ENCODE measurements around the gene SLC25A22.
A peak's percentile ranks its signal among the peaks of the same experiment; 100 is the strongest.

The SLC25A22 gene

DNA sequence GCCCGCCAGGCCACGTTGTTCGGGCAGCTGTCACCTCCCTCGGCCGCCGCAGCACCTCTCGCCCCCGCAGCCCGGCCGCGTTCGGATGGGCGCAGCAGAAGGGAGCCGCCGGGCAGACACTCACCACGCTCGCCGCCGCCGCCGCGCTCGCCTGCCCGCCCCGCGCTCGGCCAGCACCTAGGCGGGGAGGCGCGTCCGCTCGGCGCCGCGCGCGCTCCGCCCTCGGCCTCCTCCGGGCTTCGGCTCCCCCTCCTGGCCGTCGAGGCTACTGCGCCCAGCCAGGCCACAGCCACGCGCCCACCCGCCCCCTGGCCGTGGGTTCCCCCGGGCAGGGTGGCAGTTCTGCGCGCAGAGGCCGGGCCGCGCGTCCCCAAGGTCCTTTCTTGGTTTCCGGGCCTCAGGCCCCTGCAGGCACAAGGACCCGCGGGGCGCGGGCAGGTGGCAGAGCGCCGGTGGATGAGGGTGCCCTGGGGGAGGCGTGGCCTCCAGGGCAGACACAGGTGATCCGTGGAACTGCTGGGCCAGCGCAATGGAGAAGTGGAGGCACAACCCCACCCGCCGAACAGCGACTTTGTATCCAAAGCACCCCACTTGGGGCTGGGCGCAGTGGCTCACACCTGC lies at the start of gene SLC25A22:
Gene SLC25A22 (minus strand): TSS at position 189 of the 621 bp plus-strand sequence. CDS start 3,275 bp downstream, outside the sequence.
- Mint-ChIP-seq H3K27ac (peak within 1 kb of the TSS; percentile 89), H3K27me3 (no peaks in the 10 kb centered on the region), H3K4me3 (peak within 1 kb of the TSS; percentile 98), H3K36me3 (peaks cover 4% of the 10 kb centered on the region), H3K4me1 (peaks cover 7% of the 10 kb centered on the region), H3K9me3 (no peaks in the 10 kb centered on the region)
- peak; percentile 66 for ATAC-seq (ENCODE audit: low read depth)
- DNase-seq (ENCODE audit: low spot score in 2 of 2), result peak; percentile 92 to 97

DNA sequence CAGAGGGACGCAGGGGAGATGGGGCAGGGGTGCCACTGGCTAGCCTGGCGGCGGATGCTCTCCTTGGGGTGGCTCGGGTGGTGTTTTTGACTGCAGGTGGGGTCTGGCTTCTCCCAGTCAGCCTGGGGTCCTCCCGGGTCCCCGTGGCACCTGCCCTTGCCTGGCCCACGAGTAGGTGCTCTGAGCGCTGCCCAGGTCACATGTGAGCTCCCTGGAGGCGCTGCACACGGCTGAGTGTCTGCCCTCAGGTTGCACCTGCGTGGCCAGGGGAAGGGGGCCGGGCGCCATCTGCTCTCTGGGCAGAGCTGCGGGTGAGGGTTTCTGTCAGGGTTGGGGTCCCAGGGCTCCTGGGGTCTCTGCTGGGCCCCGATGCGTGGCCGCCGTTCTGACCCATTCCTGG lies 49.8 kb upstream of the SLC25A22 start:
- Mint-ChIP-seq H3K36me3 (no peaks in the 10 kb centered on the region), H3K4me3 (no peak overlapping the region), H3K27me3 (peaks cover 15% of the 10 kb centered on the region), H3K27ac (no peak overlapping the region), H3K4me1 (peaks cover 11% of the 10 kb centered on the region), H3K9me3 (no peaks in the 10 kb centered on the region)
- no peak for DNase-seq (ENCODE audit: low spot score in 2 of 2)
- no peak for ATAC-seq (ENCODE audit: low read depth)

DNA sequence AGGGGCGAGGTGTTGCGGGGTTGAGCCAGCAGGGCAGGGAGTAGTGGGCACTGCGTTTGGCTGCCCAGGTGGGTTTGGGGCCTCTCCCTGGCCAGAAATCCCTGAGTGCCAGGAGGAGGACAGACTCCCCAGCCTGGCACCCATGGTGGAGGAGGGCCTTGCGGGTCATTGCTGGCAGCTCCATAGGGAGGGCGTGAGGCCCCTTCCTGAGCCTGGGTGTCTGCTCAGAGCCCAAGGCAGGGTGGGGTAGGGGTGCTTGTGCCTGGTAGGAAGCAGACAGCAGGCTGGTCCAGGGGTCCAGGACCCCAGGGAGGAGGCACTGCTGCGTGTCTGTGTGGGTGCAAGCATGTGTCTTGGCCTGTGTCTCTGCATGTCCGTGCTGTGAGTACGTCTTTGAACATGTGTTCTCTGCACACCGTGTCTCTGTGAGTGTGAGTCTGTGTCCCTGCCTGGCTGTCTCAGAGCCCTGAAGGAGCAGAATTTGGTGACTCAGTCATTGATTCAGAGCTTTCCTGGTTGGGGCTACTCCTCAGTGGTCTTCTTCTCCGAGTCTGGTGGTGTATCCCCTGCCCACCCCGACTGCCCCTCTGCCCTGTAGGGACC lies 48.5 kb upstream of the SLC25A22 start:
- H3K9me3 Mint-ChIP-seq, result no peaks in the 10 kb centered on the region
- no peaks in the 10 kb centered on the region for H3K36me3 Mint-ChIP-seq
- ATAC-seq (ENCODE audit: low read depth), result no peak
- H3K4me3 Mint-ChIP-seq, result no peak overlapping the region
- H3K27ac Mint-ChIP-seq, result no peak overlapping the region
- peaks cover 11% of the 10 kb centered on the region for H3K4me1 Mint-ChIP-seq
- H3K27me3 Mint-ChIP-seq, result peaks cover 11% of the 10 kb centered on the region
- no peak for DNase-seq (ENCODE audit: low spot score in 2 of 2)

- Mint-ChIP-seq H3K27ac (no peak overlapping the region), H3K4me3 (no peak overlapping the region), H3K27me3 (peaks cover 11% of the 10 kb centered on the region), H3K4me1 (peaks cover 15% of the 10 kb centered on the region), H3K9me3 (no peaks in the 10 kb centered on the region), H3K36me3 (no peaks in the 10 kb centered on the region)
- ATAC-seq (ENCODE audit: low read depth) (no peak), DNase-seq (ENCODE audit: low spot score in 2 of 2) (no peak)
These were observed 47.9 kb upstream of the SLC25A22 start for GRCh38 chr11:845872-846495.

DNA sequence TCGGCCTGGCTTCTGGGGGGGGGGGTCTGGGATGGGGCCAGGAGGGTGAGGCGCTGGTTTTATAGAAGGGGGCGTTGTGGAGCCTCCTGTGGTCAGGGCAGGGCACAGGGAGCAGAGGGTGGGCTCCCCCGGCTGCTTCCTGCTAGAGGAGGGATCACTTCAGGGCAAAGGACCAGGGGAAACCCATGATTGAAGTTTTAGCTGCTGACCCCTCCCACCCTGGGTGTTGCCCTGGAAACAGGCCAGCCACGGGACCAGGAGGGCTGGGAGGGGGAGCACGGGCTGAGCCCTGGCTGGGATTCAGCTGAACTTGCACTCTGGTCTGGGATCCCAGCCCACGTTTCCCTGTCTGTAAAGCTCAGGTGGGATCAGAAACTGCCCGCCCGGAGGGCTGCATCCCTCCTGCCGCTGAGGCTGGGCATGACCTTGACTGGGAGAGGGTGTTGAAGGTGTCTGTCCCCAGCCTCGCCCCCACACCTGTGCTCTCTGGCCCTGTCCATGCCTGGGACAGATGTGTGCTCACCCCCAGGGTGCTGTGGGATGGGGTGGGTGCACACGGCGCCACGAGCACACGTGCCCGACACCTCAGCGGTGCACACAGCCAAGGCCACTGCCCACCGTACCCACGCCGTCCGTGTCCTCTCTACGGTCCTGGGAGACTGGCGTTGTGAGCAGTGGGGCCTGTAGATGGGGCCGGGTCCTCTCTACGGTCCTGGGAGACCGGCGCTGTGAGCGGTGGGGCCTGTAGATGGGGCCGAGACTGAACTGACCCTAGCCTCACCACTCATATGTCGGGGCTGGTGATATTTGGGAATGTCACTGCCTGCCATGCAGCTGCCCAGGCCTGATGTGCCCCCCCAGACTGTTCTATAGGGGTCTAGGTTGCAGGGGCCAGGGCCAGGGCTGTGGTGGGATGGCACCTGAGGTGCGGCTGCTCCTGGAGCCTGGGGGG lies 46.9 kb upstream of the SLC25A22 start:
- no peak overlapping the region for H3K4me3 Mint-ChIP-seq
- DNase-seq (ENCODE audit: low spot score in 2 of 2) (no peak), ATAC-seq (ENCODE audit: low read depth) (no peak)
- H3K27me3 Mint-ChIP-seq, result peaks cover 11% of the 10 kb centered on the region
- no peaks in the 10 kb centered on the region for H3K9me3 Mint-ChIP-seq
- peaks cover 21% of the 10 kb centered on the region for H3K4me1 Mint-ChIP-seq
- H3K27ac Mint-ChIP-seq, result no peak overlapping the region
- H3K36me3 Mint-ChIP-seq, result no peaks in the 10 kb centered on the region

DNA sequence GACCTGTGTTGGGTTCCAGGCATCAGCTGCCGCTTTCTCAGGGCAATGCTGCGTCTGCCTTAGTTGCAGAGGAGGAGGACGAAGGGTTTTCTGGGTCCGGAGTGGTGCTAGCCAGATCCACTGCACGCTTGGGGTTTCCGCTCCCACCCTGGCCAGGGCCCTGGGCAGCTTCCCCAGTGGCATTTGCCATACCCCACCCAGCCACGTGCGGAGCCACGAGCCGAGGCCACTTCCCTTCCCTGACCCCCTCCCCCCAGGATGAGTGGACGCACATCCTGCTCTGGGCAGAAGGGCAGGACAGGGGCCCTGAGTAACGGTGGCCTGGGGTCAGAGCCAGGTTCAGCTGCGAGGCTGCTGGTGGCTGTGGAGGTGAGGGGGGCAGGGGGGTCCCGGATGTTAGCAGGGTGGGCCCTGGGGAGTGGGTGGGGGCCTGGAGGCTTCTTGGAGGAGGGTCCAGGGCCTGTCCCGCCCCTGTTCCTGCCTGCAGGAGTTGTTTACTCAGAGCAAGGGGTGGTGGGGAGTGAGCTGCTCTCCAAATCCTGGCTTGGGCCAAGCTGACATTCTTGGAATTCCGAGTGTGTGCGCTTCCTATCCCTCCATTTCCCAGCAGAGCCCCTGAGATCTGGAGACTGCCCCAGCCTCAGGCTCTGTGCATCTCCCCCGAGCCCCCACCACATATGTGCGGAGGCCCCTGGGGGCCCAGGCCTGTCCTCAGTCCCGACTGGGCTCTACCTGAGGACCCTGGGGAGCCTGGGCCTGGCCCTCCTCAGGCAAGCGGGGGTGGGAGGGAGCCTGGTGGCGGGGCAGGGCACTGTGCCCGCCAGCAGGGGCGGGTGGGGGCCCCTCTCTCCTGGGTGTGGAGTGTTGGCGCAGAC lies 46.0 kb upstream of the SLC25A22 start:
- no peak for ATAC-seq (ENCODE audit: low read depth)
- DNase-seq (ENCODE audit: low spot score in 2 of 2), result no peak
- H3K27ac Mint-ChIP-seq, result no peak overlapping the region

GRCh38 chr11:843086-843734 lies 45.1 kb upstream of the SLC25A22 start:
- DNase-seq (ENCODE audit: low spot score in 2 of 2), result no peak

More for the DNA sequence above, 46.0 kb upstream of the SLC25A22 start:
- peaks cover 8% of the 10 kb centered on the region for H3K27me3 Mint-ChIP-seq
- H3K9me3 Mint-ChIP-seq, result no peaks in the 10 kb centered on the region
- H3K4me1 Mint-ChIP-seq, result peaks cover 19% of the 10 kb centered on the region
- H3K4me3 Mint-ChIP-seq, result peak overlapping the region; percentile 63
- no peaks in the 10 kb centered on the region for H3K36me3 Mint-ChIP-seq

DNA sequence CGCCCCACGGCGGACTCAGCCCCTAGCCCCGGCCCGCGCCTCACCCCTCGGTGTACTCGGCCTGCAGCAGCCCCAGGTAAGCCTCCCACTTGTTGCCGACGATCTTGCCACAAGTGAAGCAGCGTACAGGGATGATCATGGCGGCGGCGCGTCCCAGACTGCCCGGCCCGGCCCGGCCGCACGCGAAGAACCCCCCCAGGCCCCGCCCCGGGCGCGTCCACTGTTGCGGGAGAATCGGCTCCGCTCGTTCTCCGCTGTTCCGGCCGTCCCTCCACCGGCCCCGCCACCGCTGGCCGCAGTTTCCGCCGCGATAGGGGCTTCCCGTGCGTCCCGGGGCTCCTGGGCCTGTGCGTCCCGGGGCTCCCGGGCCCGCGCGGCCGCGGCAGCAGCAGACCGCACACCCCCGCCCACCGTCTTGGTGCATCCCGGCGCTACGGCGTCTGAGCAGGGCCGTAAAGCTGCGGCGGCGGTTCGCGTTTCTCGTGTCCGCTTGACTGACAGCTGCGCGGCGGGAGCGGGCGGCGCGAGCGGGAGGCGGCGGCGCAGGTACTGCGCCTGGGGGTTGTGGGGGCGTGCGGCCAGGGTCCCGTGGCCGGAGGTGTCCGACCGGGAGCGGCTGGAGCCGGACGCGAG lies 44.4 kb upstream of the SLC25A22 start, which contains the start of the genes POLR2L and TSPAN4:
Gene POLR2L (minus strand): TSS at position 160 of the 633 bp plus-strand sequence. CDS start 21 bp downstream, at position 139.
Gene TSPAN4 (plus strand): TSS at position 483 of the 633 bp plus-strand sequence. CDS start 7,453 bp downstream, outside the sequence.
- Mint-ChIP-seq H3K9me3 (no peaks in the 10 kb centered on the region), H3K4me3 (peak within 1 kb of the TSS; percentile 87), H3K36me3 (peaks cover 2% of the 10 kb centered on the region), H3K27ac (peak within 1 kb of the TSS; percentile 45), H3K27me3 (peaks cover 6% of the 10 kb centered on the region), H3K4me1 (peaks cover 15% of the 10 kb centered on the region)
- ATAC-seq (ENCODE audit: low read depth), result peak; percentile 84
- DNase-seq (ENCODE audit: low spot score in 2 of 2), result peak; percentile 83 to 84

More at GRCh38 chr11:843086-843734, 45.1 kb upstream of the SLC25A22 start:
- Mint-ChIP-seq H3K27ac (no peak overlapping the region), H3K27me3 (peaks cover 6% of the 10 kb centered on the region), H3K4me3 (peak overlapping the region; percentile 63), H3K4me1 (peaks cover 15% of the 10 kb centered on the region), H3K36me3 (peaks cover 2% of the 10 kb centered on the region), H3K9me3 (no peaks in the 10 kb centered on the region)
- ATAC-seq (ENCODE audit: low read depth), result no peak

GRCh38 chr11:841981-842369 lies 43.9 kb upstream of the SLC25A22 start:
- Mint-ChIP-seq H3K36me3 (peaks cover 2% of the 10 kb centered on the region), H3K27me3 (peaks cover 6% of the 10 kb centered on the region), H3K4me1 (peaks cover 15% of the 10 kb centered on the region), H3K4me3 (peak overlapping the region; percentile 87), H3K9me3 (no peaks in the 10 kb centered on the region), H3K27ac (peak overlapping the region; percentile 45)
- DNase-seq (ENCODE audit: low spot score in 2 of 2), result no peak
- peak; percentile 49 for ATAC-seq (ENCODE audit: low read depth)

DNA sequence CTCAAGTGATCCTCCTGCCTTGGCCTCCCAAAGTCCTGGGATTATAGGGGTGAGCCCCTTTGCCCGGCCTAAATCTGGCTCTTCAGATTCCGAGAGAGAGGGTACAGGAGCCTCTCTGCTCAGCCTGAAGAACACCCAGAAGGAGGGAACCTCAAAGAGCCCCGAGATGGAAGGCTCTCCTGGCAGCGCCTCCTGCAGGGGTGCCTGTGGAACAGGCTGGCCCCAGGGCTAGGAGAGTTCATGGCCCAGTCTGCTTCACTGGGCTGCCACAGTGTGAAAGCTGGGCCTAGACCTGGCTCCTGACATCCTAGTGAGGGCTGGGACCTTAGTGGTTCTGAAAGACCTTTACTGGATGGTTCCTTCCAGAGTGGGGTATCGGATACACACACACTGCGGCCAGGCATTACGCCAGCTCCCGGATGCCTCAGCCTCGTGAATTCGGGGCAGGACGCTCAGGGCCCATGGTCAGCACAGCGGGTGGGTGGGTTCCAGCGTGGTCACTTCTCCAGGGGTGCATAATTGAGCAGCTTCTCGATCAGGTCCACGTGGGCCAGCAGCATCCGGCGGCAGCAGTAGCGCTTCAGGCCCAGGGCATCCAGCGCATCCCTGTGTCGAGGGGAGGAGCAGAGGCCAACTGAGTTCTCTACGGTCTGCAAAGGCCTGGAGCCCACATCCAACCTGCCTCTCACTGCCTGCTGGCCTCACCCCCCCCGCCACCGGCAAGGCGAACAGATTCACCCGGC lies 42.0 kb upstream of the SLC25A22 start:
- Mint-ChIP-seq H3K4me1 (peaks cover 15% of the 10 kb centered on the region), H3K36me3 (peaks cover 2% of the 10 kb centered on the region), H3K27me3 (peaks cover 2% of the 10 kb centered on the region), H3K27ac (no peak overlapping the region), H3K9me3 (no peaks in the 10 kb centered on the region), H3K4me3 (peak overlapping the region; percentile 14)
- no peak for ATAC-seq (ENCODE audit: low read depth)
- no peak for DNase-seq (ENCODE audit: low spot score in 2 of 2)

DNA sequence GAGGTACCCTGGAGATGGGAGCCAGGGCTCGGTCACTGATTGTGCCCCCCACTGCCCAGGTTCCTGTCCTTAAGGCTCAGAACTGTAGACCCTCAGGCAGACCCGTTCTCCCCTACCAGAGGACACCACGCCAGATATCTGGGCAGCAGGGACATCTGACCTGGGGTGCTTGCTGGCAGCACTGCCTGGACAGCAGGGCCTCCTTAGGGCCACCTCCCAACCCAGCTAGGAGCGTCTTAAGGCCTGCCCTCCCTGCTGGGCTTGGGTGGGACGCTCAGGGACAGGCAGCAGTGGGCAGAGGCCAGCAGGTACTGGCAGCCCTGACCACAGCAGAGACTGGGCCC lies 41.2 kb upstream of the SLC25A22 start:
- Mint-ChIP-seq H3K27ac (no peak overlapping the region), H3K9me3 (no peaks in the 10 kb centered on the region), H3K27me3 (peaks cover 2% of the 10 kb centered on the region), H3K4me3 (no peak overlapping the region), H3K4me1 (peaks cover 15% of the 10 kb centered on the region), H3K36me3 (peaks cover 2% of the 10 kb centered on the region)
- ATAC-seq (ENCODE audit: low read depth) (no peak), DNase-seq (ENCODE audit: low spot score in 2 of 2) (no peak)
